NB4 (cell line): Measurements from ENCODE around the gene NCBP1.
A peak's percentile ranks its signal among the peaks of the same experiment; 100 is the strongest.
"Not testable (repeated sequence)": the region's sequence is repeated elsewhere in the genome, so short reads cannot be mapped to it uniquely, and the experiment has no call there.

Source experiments
- DNase-seq: peaks from one replicate; pipeline ENCODE4 v3.0.0; 2010; ENCODE audit warnings: low read depth
- H3K4me3 ChIP-seq: one replicate; pipeline ENCODE4 v1.5.1; 2011; ENCODE audit warnings: mild to moderate bottlenecking, low read depth, low read length, moderate library complexity
- MYC ChIP-seq: IDR thresholded peaks from 2 replicates; pipeline ENCODE4 v1.6.1; 2011; ENCODE audit warnings: low read depth, low read length
- POLR2A ChIP-seq: IDR thresholded peaks from 2 replicates; pipeline ENCODE4 v1.6.1; 2011; ENCODE audit warnings: mild to moderate bottlenecking; ENCODE audit not compliant: insufficient read length; ENCODE audit errors: extremely low read depth
- TF ChIP-seq, protein P1 (sequence below): IDR thresholded peaks from one replicate; pipeline ENCODE4 v1.5.1; 2012; ENCODE audit warnings: low read depth, low read length
- TF ChIP-seq, protein P2 (sequence below): IDR thresholded peaks from 2 replicates; pipeline ENCODE4 v1.6.1; 2011; ENCODE audit warnings: low read depth, low read length

The NCBP1 gene

DNA sequence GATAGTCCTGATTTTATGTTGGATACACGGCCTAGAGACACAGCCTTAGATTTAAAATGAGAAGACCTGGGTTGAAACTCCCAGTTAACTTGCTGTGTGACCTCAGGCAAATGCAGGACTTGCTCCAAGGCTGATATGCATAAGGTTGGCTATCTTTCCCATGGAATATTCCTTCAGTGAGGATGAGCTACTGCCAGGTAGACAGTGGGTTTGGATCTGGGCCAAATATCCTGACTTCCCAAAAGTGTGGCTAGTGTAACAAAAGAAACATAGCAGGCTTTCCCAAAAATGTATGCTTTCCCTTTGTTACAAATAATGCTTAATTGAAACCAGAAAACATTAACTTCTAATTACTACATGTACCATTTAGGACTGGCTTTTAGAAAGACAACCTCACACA lies 64.2 kb downstream of the NCBP1 start:
- H3K4me3 ChIP-seq, result peak overlapping the region; percentile 80
- TF ChIP-seq MYC (no peak), POLR2A (no peak)
- TF ChIP-seq, protein P1, sequence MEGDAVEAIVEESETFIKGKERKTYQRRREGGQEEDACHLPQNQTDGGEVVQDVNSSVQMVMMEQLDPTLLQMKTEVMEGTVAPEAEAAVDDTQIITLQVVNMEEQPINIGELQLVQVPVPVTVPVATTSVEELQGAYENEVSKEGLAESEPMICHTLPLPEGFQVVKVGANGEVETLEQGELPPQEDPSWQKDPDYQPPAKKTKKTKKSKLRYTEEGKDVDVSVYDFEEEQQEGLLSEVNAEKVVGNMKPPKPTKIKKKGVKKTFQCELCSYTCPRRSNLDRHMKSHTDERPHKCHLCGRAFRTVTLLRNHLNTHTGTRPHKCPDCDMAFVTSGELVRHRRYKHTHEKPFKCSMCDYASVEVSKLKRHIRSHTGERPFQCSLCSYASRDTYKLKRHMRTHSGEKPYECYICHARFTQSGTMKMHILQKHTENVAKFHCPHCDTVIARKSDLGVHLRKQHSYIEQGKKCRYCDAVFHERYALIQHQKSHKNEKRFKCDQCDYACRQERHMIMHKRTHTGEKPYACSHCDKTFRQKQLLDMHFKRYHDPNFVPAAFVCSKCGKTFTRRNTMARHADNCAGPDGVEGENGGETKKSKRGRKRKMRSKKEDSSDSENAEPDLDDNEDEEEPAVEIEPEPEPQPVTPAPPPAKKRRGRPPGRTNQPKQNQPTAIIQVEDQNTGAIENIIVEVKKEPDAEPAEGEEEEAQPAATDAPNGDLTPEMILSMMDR, result no peak
- no peak for DNase-seq

DNA sequence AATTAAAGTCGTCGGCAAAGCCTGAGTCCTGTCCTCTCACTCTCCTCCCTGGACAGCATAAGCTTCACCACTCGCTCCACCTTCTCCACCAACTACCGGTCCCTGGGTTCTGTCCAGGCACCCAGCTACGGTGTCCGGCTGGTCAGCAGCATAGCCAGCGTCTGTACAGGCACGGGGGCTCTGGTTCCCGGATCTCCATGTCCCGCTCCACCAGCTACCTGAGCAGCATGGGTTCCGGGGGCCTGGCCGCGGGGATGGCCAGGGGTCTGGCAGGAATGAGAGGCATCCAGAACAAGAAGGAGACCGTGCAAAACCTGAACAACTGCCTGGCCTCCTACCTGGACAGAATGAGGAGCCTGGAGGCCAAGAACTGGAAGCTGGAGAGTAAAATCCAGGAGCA lies 65.2 kb downstream of the NCBP1 start:
- TF ChIP-seq, protein P2, sequence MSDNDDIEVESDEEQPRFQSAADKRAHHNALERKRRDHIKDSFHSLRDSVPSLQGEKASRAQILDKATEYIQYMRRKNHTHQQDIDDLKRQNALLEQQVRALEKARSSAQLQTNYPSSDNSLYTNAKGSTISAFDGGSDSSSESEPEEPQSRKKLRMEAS, result no peak
- TF ChIP-seq POLR2A (no peak), MYC (no peak)
- TF ChIP-seq, protein P1, result no peak
- H3K4me3 ChIP-seq, result no peak overlapping the region
- DNase-seq, result no peak

DNA sequence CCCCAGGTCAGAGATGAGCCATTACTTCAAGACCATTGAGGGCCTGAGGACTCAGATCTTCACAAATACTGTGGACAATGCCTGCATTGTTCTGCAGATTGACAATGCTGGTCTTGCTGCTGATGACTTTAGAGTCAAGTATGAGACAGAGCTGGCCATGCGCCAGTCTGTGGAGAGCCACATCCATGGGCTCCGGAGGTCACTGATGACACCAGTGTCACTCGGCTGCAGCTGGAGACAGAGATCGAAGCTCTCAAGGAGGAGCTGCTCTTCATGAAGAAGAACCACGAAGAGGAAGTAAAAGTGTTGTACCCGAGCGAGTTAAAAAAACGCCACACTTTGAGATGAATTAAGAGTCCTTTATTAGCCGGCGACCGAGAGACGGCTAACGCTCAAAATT lies 65.7 kb downstream of the NCBP1 start:
- DNase-seq, result peak; percentile 53
- H3K4me3 ChIP-seq, result not testable (repeated sequence)

DNA sequence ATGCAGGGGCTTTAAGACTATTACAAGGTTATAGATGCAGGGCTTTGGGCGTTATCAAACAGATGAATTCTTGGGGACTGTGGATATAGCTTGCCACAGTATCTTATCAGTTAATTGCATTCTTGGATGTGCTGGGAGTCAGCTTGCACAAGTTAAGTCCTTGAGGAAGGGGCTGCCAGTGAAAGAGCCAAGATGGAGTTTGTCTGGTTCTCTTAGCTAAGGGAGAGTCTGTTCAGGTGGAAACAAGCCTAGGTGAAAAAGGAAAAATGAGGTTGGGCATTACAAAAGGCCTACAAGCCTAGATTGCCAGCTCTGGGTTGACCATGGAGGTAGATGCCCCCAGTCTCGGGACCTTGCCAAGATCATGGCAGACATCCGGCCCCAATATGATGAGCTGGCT lies 66.2 kb downstream of the NCBP1 start:
- DNase-seq, H3K4me3 ChIP-seq: not testable (repeated sequence)

DNA sequence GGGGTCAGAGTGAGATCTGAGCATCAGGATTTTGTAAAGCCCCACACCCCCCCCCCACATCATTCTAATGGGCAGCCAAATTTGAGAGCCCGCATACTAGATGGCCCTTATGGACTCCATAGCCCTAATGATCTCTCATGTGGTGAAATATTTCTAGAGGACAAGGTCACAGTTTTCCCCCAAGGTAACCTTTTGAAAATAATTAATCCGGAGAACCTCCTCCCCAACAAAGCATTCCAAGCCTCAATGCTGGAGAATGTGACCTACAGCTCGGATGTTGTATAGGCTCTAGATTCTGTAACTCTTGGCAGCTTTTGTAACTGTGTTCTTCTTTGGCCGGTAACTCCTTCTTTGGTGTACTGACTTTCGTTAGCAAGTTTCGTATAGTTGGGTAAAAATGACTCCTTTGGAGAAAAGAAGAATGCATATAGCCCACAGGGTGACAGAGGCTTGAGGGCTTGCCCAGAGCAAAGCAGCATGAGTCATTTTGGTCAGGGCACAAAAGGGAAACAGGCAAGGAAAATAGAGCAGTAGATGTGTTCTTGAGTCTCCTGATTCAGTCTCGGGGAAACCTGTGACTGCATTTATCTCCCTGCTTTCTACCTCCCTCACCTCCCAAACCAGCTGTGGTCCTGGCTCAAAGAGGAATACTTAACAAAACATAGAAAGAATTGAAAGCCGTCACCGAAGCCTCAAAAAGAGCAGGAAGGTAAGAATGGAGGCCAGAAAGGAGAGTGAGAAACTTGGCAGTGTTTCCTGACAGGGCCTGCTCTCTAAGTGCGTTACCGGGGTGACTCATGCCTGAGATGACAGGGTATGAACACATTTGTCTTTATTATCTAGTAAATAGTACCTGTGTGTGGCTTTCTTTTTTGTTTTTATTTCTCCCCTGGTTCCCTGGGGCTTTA lies 70.1 kb downstream of the NCBP1 start:
- H3K4me3 ChIP-seq, result no peak overlapping the region
- TF ChIP-seq, protein P2, result no peak
- TF ChIP-seq MYC (no peak), POLR2A (no peak)
- TF ChIP-seq, protein P1, result no peak
- peak; percentile 59 for DNase-seq

DNA sequence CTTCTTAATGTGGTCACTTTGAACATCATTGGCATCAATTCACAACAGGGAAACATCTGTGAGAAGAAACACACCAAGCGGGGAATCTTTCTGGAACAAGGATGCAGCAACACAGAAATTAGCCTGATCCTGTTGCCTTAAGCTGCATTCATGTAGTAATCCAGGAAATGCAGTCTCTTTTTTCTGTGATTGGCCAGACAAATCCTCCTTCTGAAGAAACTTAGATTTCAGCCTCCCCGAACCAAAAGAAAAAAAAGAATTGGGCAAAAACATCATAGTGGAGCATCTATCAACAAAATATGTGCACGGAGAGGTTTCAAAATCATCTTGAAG lies 70.7 kb downstream of the NCBP1 start:
- DNase-seq, result no peak
- TF ChIP-seq POLR2A, result no peak
- TF ChIP-seq, protein P2, result no peak
- TF ChIP-seq, protein P1, result no peak
- TF ChIP-seq MYC, result no peak
- no peak overlapping the region for H3K4me3 ChIP-seq

DNA sequence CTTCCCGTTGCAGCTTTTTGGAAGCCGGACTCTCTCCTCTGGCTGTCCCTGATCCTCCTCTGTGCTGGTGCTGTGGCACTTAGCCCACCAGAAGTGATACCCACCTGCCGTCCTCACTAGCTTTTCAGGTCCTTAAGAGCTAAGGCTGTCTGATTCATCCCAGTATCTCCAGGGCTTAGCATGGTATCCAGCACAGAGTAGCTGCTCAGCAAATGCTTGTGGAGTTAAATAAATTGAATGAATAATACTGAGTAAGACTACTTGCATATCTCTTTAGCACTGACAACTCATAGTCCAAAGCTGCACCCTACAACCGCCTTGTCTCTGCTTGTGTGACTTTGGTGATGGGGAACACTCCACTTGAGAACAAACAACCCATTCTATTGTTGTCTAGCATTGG lies 71.2 kb downstream of the NCBP1 start:
- TF ChIP-seq MYC (no peak), POLR2A (no peak)
- TF ChIP-seq, protein P1, result no peak
- TF ChIP-seq, protein P2, result no peak
- no peak overlapping the region for H3K4me3 ChIP-seq
- no peak for DNase-seq
